ENCODE measurements around the gene NKIRAS1.

DNA sequence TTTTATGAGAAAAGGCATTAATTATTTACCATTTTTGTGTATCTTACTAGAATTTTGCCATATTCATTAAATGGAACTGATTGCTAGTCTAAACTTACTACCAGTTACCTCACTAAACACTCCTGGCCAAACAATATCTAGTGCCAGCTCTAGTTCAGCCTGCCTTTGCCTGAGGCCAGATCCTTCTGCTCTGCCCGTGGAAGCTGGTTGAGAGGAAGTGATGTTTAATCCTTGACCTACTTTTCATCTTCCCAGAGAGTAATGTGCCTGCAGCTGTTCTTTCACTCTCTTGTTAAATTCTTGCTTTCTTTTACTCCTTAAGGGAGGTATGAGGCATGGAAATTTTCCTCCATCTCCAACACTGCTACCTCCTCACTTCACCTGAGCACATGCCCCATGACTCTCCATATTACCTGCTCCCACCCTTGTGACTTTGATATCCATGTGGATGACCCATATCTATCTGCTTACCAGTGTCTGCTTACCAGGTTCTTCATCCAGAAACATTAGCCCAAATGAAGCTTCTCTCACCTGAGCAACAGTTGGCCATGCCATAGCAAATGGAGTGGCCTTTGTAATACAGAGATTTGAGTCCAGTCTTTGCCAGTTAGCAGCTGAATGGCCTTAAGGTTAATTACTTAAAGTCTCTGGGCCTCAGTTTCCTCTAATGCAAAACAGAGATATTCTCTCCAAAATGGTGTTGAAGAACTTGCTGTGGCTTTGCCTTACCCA, 57.6 kb downstream of the NKIRAS1 start:
- TF ChIP-seq POLR2A (IDR thresholded peaks at IDR 0.05; ENCODE audit: low read depth, low read length) (no peak), PAX5 (IDR thresholded peaks at IDR 0.05; ENCODE audit: insufficient read depth, low read length, severe bottlenecking) (no peak), POLR2AphosphoS5 (IDR thresholded peaks at IDR 0.05; ENCODE audit: low read depth, low read length) (no peak), TAF1 (IDR thresholded peaks at IDR 0.05; ENCODE audit: low read depth, low read length) (no peak), POU2F2 (IDR thresholded peaks at IDR 0.05; ENCODE audit: low read depth, low read length) (no peak), SPI1 (IDR thresholded peaks at IDR 0.05; ENCODE audit: low read depth, low read length) (0 out of 2 replicates have a peak, but pooled peaks have one; percentile 6)
